GM23338 (cell line): Measurements from ENCODE around the gene ATG4B. TPM values are rescaled to one million over a fixed set of nuclear protein-coding genes. Genes with fewer than 3 reads are reported as not detected.

Source experiments
- ATAC-seq: fragments of 200-7000 bp; cut with Tn5 transposase; 3 replicates; pipeline ENCODE4 v1.9.1; 2020
- DNase-seq: peaks from one replicate; pipeline ENCODE4 v3.0.0-alpha.2; 2015; ENCODE audit warnings: low spot score
- H2AFZ ChIP-seq: fragments of 200-600 bp; sonication (generic); 2 replicates; pipeline ENCODE4 v1.8.0; 2016; ENCODE audit warnings: antibody characterized with exemption, mild to moderate bottlenecking, moderate library complexity
- H3F3A ChIP-seq: fragments of 200-600 bp; sonication (generic); replicated peaks from 2 replicates; pipeline ENCODE4 v1.8.0; 2017; ENCODE audit warnings: antibody characterized with exemption, mixed run types, low read depth
- H3K27ac ChIP-seq: fragments of 200-600 bp; sonication (generic); 2 replicates; pipeline ENCODE4 v1.6.1; 2016; ENCODE audit warnings: low read depth
- H3K27me3 ChIP-seq: fragments of 200-600 bp; sonication (generic); 2 replicates; pipeline ENCODE4 v1.8.0; 2016; ENCODE audit warnings: mild to moderate bottlenecking, mixed run types, moderate library complexity; ENCODE audit not compliant: insufficient read depth
- H3K36me3 ChIP-seq: fragments of 200-600 bp; sonication (generic); 2 replicates; pipeline ENCODE4 v1.8.0; 2016; ENCODE audit warnings: mild to moderate bottlenecking; ENCODE audit not compliant: insufficient read depth
- H3K4me1 ChIP-seq: fragments of 200-600 bp; sonication (generic); 2 replicates; pipeline ENCODE4 v1.8.0; 2016; ENCODE audit warnings: mild to moderate bottlenecking, moderate library complexity; ENCODE audit not compliant: insufficient read depth
- H3K4me2 ChIP-seq: fragments of 200-600 bp; sonication (generic); 2 replicates; pipeline ENCODE4 v1.7.1; 2017; ENCODE audit warnings: mixed run types
- H3K4me3 ChIP-seq: fragments of 200-600 bp; sonication (generic); 2 replicates; pipeline ENCODE4 v1.6.1; 2016; ENCODE audit warnings: mixed run types
- H3K79me2 ChIP-seq: fragments of 200-600 bp; sonication (generic); replicated peaks from 2 replicates; pipeline ENCODE4 v1.8.0; 2017; ENCODE audit warnings: mild to moderate bottlenecking; ENCODE audit not compliant: insufficient read depth
- H3K9me2 ChIP-seq: fragments of 200-600 bp; sonication (generic); 2 replicates; pipeline ENCODE4 v1.8.0; 2017; ENCODE audit not compliant: insufficient read depth
- H4K20me1 ChIP-seq: fragments of 200-600 bp; sonication (generic); replicated peaks from 2 replicates; pipeline ENCODE4 v1.8.0; 2017; ENCODE audit warnings: mild to moderate bottlenecking; ENCODE audit not compliant: insufficient read depth
- H3K27ac Mint-ChIP-seq: 2 replicates; pipeline ENCODE4 v1.8.0; 2020; ENCODE audit warnings: inconsistent platforms, mild to moderate bottlenecking, moderate library complexity, mixed read lengths
- H3K27me3 Mint-ChIP-seq: 3 replicates; pipeline ENCODE4 v1.8.0; 2022; ENCODE audit warnings: low read depth, mild to moderate bottlenecking, moderate library complexity, mixed read lengths, inconsistent platforms; ENCODE audit not compliant: insufficient read depth, poor library complexity
- H3K36me3 Mint-ChIP-seq: 3 replicates; pipeline ENCODE4 v1.8.0; 2021; ENCODE audit warnings: low read depth, mild to moderate bottlenecking, inconsistent platforms, moderate library complexity, mixed read lengths
- H3K4me1 Mint-ChIP-seq: 3 replicates; pipeline ENCODE4 v1.8.0; 2020; ENCODE audit warnings: mild to moderate bottlenecking, inconsistent platforms, mixed read lengths
- H3K4me3 Mint-ChIP-seq: 3 replicates; pipeline ENCODE4 v1.8.0; 2021; ENCODE audit warnings: moderate library complexity, mild to moderate bottlenecking, inconsistent platforms, mixed read lengths
- H3K9me3 Mint-ChIP-seq: 3 replicates; pipeline ENCODE4 v1.8.0; 2020; ENCODE audit warnings: moderate library complexity, mild to moderate bottlenecking, inconsistent platforms, mixed read lengths
- CREB1 ChIP-seq: fragments of 250-450 bp; sonication (Bioruptor Pico); IDR thresholded peaks from 2 replicates; pipeline ENCODE4 v1.5.0; 2020; ENCODE audit warnings: low read depth, mild to moderate bottlenecking, moderate library complexity
- CTCF ChIP-seq, 2 experiments: fragments of 200-600 bp in 1 of 2; sonication (generic) in 1 of 2; conservative IDR thresholded peaks; 2 replicates each; pipeline versions ENCODE4 v1.5.1 to v1.6.1; 2016 to 2017; ENCODE audit warnings: antibody characterized with exemption in 2 of 2, low read depth in 2 of 2, mild to moderate bottlenecking in 2 of 2, moderate library complexity in 1 of 2
- STAT1 ChIP-seq: IDR thresholded peaks from one replicate; pipeline ENCODE4 v1.6.1; 2016; ENCODE audit warnings: antibody characterized with exemption; ENCODE audit not compliant: unreplicated experiment
- ZNF114 ChIP-seq: fragments of 250-450 bp; sonication (Bioruptor Pico); IDR thresholded peaks from 2 replicates; pipeline ENCODE4 v1.5.0; 2020; ENCODE audit warnings: mild to moderate bottlenecking, moderate library complexity
- ZNF331 ChIP-seq: fragments of 250-450 bp; sonication (Bioruptor Pico); IDR thresholded peaks from 2 replicates; pipeline ENCODE4 v1.5.0; 2020; ENCODE audit warnings: low read depth, mild to moderate bottlenecking, moderate library complexity
- polyA plus RNA-seq: library from polyadenylated mRNA; unstranded; fragments of >200 nt; fragmentation: Nextera tagmentation; extraction: Ambion mirVana; gene quantifications from 2 replicates; pipeline ENCODE4 v1.2.1, GENCODE V29; 2016
- total RNA-seq: library from RNA; depleted of rRNA; stranded (reverse); fragments of >200 nt; shearing (Covaris generic); gene quantifications from 2 replicates; pipeline ENCODE4 v1.2.3, GENCODE V29; 2014
- TF ChIP-seq, protein P1 (sequence below): IDR thresholded peaks from one replicate; pipeline ENCODE4 v1.6.1; 2018; ENCODE audit warnings: antibody characterized with exemption; ENCODE audit not compliant: unreplicated experiment

The ATG4B gene
- total and polyA plus RNA-seq, 2 experiments from 2014 or later: 102 to 104 TPM

DNA sequence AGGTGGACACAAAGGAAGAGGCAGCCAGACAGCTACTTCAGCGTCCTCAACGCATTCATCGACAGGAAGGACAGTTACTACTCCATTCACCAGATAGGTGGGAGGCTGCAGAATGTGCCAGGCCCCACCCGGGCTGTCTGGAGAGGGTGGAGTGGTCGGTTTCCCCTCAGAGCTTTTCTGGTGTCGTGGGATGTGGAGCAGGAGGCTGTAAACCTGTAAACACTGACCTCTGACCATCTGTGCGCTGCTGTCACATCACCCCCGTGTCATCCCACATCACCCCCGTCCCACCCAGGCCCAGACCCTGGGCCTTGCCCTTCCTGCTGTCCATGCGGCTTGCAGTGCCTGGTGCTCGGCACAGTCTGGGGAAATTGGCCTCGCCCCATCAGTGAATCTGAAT is 17.1 kb downstream of the ATG4B start:
- Mint-ChIP-seq H3K27ac (no peak overlapping the region), H3K27me3 (peaks cover 13% of the 10 kb centered on the region), H3K4me1 (peaks cover 15% of the 10 kb centered on the region), H3K4me3 (no peak overlapping the region), H3K36me3 (peaks cover 71% of the 10 kb centered on the region), H3K9me3 (no peaks in the 10 kb centered on the region; the same call in 2 of the 3 replicates)
- peaks cover 17% of the 10 kb centered on the region for H4K20me1 ChIP-seq
- TF ChIP-seq STAT1: no peak
- TF ChIP-seq ZNF331: no peak
- TF ChIP-seq CTCF (conservative IDR thresholded peaks at IDR 0.05; ENCODE audit: low read depth in 2 of 2): no peak
- TF ChIP-seq CREB1 (CRISPR knock-in tag): no peak
- TF ChIP-seq, protein P1, sequence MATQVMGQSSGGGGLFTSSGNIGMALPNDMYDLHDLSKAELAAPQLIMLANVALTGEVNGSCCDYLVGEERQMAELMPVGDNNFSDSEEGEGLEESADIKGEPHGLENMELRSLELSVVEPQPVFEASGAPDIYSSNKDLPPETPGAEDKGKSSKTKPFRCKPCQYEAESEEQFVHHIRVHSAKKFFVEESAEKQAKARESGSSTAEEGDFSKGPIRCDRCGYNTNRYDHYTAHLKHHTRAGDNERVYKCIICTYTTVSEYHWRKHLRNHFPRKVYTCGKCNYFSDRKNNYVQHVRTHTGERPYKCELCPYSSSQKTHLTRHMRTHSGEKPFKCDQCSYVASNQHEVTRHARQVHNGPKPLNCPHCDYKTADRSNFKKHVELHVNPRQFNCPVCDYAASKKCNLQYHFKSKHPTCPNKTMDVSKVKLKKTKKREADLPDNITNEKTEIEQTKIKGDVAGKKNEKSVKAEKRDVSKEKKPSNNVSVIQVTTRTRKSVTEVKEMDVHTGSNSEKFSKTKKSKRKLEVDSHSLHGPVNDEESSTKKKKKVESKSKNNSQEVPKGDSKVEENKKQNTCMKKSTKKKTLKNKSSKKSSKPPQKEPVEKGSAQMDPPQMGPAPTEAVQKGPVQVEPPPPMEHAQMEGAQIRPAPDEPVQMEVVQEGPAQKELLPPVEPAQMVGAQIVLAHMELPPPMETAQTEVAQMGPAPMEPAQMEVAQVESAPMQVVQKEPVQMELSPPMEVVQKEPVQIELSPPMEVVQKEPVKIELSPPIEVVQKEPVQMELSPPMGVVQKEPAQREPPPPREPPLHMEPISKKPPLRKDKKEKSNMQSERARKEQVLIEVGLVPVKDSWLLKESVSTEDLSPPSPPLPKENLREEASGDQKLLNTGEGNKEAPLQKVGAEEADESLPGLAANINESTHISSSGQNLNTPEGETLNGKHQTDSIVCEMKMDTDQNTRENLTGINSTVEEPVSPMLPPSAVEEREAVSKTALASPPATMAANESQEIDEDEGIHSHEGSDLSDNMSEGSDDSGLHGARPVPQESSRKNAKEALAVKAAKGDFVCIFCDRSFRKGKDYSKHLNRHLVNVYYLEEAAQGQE: no peak
- TF ChIP-seq ZNF114: no peak
- DNase-seq (no peak), ATAC-seq (no peak)
- peaks cover 6% of the 10 kb centered on the region for H3K36me3 ChIP-seq
- no peak overlapping the region for H3K4me3 ChIP-seq
- H3K4me2 ChIP-seq: no peak overlapping the region
- H3K27me3 ChIP-seq: no peaks in the 10 kb centered on the region
- H3K27ac ChIP-seq: no peak overlapping the region
- no peak overlapping the region for H2AFZ ChIP-seq
- H3K4me1 ChIP-seq: peaks cover 12% of the 10 kb centered on the region
- H3K79me2 ChIP-seq: peaks cover 32% of the 10 kb centered on the region
- no peaks in the 10 kb centered on the region for H3K9me2 ChIP-seq
- peaks cover 8% of the 10 kb centered on the region for H3F3A ChIP-seq

DNA sequence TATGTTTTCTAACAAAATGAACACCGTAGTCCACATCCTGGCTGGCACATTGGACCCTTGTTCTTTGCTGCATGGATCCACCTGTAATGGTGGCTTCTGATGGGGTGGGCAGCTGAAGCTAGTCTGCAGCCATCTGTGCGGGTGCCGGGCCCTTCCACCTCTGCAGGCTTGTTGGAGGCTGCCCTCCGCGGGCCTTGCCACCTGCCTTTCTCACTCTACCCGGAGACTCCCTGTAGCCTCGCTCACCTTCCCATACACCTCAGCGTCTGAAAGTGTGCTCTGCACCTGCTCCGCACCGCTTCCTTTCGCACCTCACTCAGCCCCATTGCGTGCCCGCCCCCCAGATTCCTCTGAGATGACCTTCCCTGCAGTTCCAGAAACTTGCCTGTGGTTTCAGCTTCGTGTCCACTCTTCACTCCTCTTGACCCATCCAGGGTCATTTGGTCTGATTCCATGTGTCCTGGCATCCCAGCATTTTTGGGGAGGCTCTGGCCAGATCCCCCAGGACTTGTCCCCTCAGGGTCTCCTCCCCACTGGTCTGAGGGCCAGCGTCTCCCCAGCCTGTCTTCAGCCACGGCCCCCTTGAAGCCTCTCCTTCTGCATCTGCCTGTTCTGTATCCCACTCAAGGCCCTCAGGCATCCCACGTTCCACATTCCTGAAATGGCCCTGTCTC is 18.2 kb downstream of the ATG4B start:
- no peak overlapping the region for H3K4me3 ChIP-seq
- Mint-ChIP-seq H3K27ac (no peak overlapping the region), H3K27me3 (peaks cover 13% of the 10 kb centered on the region), H3K36me3 (peaks cover 80% of the 10 kb centered on the region), H3K9me3 (no peaks in the 10 kb centered on the region; the same call in 2 of the 3 replicates), H3K4me3 (no peak overlapping the region), H3K4me1 (peaks cover 5% of the 10 kb centered on the region)
- H3K79me2 ChIP-seq: peaks cover 21% of the 10 kb centered on the region
- H4K20me1 ChIP-seq: peaks cover 13% of the 10 kb centered on the region
- H3K9me2 ChIP-seq: no peaks in the 10 kb centered on the region
- peaks cover 3% of the 10 kb centered on the region; the same call in 1 of the 2 replicates for H3K4me1 ChIP-seq
- peaks cover 16% of the 10 kb centered on the region for H3K36me3 ChIP-seq
- H3K27me3 ChIP-seq: no peaks in the 10 kb centered on the region
- no peak for TF ChIP-seq CREB1 (CRISPR knock-in tag)
- TF ChIP-seq, protein P1: no peak
- ATAC-seq (no peak), DNase-seq (no peak)
- H3F3A ChIP-seq: peaks cover 8% of the 10 kb centered on the region
- no peak overlapping the region for H3K27ac ChIP-seq
- H3K4me2 ChIP-seq: no peak overlapping the region
- H2AFZ ChIP-seq: no peak overlapping the region
